Calu3 (cell line): ENCODE results near the gene MED12L. TPM values are rescaled to one million over a fixed set of nuclear protein-coding genes. Genes with fewer than 3 reads are reported as not detected.

ENCODE experiments used
- BruUV-seq: library from RNA; stranded (reverse); fragments of 400-500 nt; replicated peaks from 2 replicates; lab custom pipeline; 2021; lab: Mats Ljungman, UMichigan
- CTCF ChIA-PET: fragments of 300-600 bp; sonication (Branson Sonifier 250); formaldehyde crosslinking; loops from one replicate; lab custom pipeline; 2022; ENCODE audit warnings: antibody characterized with exemption; lab: Charles Lee
- DNase-seq: peaks from one replicate; pipeline ENCODE4 v3.0.0; 2022
- H3K27ac Mint-ChIP-seq: one replicate; pipeline ENCODE4 v1.8.0; 2022; ENCODE audit warnings: mixed read lengths; ENCODE audit not compliant: unreplicated experiment
- H3K27me3 Mint-ChIP-seq: one replicate; pipeline ENCODE4 v1.8.0; 2022; ENCODE audit warnings: mixed read lengths; ENCODE audit not compliant: unreplicated experiment
- H3K36me3 Mint-ChIP-seq: one replicate; pipeline ENCODE4 v1.8.0; 2022; ENCODE audit warnings: mild to moderate bottlenecking, moderate library complexity, mixed read lengths; ENCODE audit not compliant: insufficient read depth, unreplicated experiment
- H3K4me1 Mint-ChIP-seq: one replicate; pipeline ENCODE4 v1.8.0; 2022; ENCODE audit warnings: mild to moderate bottlenecking, low read depth, mixed read lengths; ENCODE audit not compliant: unreplicated experiment
- H3K4me3 Mint-ChIP-seq: one replicate; pipeline ENCODE4 v1.8.0; 2022; ENCODE audit warnings: mild to moderate bottlenecking, low read depth, moderate library complexity, mixed read lengths; ENCODE audit not compliant: unreplicated experiment
- H3K9me3 Mint-ChIP-seq: one replicate; pipeline ENCODE4 v1.8.0; 2022; ENCODE audit warnings: low read depth, mixed read lengths; ENCODE audit not compliant: unreplicated experiment
- CTCF ChIP-seq: fragments of 200-600 bp; IDR thresholded peaks from one replicate; pipeline ENCODE4 v1.8.0; 2022; ENCODE audit warnings: antibody characterized with exemption; ENCODE audit not compliant: unreplicated experiment
- intact Hi-C: fragments of 100-400 bp; cut with micrococcal nuclease; formaldehyde crosslinking; loops from one replicate; pipeline ENCODE4 v1.10.0; 2022; ENCODE audit not compliant: unreplicated experiment
- total RNA-seq: library from RNA; stranded (reverse); gene quantifications from 2 replicates; pipeline ENCODE4 v1.2.3, GENCODE V29; 2022

MED12L gene
- total RNA-seq, 1 experiment from 2014 or later: 4.6 TPM

GRCh38 chr3:151330899-151331298 lies 245.4 kb downstream of the MED12L start:
- H3K4me1 Mint-ChIP-seq: peaks cover 10% of the 10 kb centered on the region
- TF ChIP-seq CTCF: no peak
- no peak for DNase-seq
- intact Hi-C loops: no loop called here
- CTCF ChIA-PET: no interaction called here
- no TSS peak for BruUV-seq
- H3K9me3 Mint-ChIP-seq: no peaks in the 10 kb centered on the region
- H3K4me3 Mint-ChIP-seq: no peak overlapping the region
- no peaks in the 10 kb centered on the region for H3K36me3 Mint-ChIP-seq
- H3K27ac Mint-ChIP-seq: no peak overlapping the region
- H3K27me3 Mint-ChIP-seq: no peaks in the 10 kb centered on the region

- H3K27me3 Mint-ChIP-seq: no peaks in the 10 kb centered on the region
Measured at GRCh38 chr3:151331696-151332095, 246.2 kb downstream of the MED12L start.

GRCh38 chr3:151345859-151346258 lies 260.4 kb downstream of the MED12L start:
- no TSS peak for BruUV-seq
- no peak for DNase-seq
- H3K4me3 Mint-ChIP-seq: no peak overlapping the region

More at GRCh38 chr3:151331696-151332095, 246.2 kb downstream of the MED12L start:
- H3K4me1 Mint-ChIP-seq: peaks cover 10% of the 10 kb centered on the region
- no TSS peak for BruUV-seq
- intact Hi-C loops: no loop called here
- H3K27ac Mint-ChIP-seq: no peak overlapping the region
- CTCF ChIA-PET: no interaction called here
- no peak overlapping the region for H3K4me3 Mint-ChIP-seq
- H3K9me3 Mint-ChIP-seq: no peaks in the 10 kb centered on the region
- no peaks in the 10 kb centered on the region for H3K36me3 Mint-ChIP-seq
- no peak for DNase-seq
- no peak for TF ChIP-seq CTCF

GRCh38 chr3:151346292-151346691 lies 260.8 kb downstream of the MED12L start:
- no peak overlapping the region for H3K4me3 Mint-ChIP-seq
- intact Hi-C loops: no loop called here

More at GRCh38 chr3:151345859-151346258, 260.4 kb downstream of the MED12L start:
- H3K4me1 Mint-ChIP-seq: peaks cover 7% of the 10 kb centered on the region
- H3K27me3 Mint-ChIP-seq: no peaks in the 10 kb centered on the region
- TF ChIP-seq CTCF: no peak
- H3K36me3 Mint-ChIP-seq: no peaks in the 10 kb centered on the region
- CTCF ChIA-PET: interaction anchor here (0.6 kb wide), 1 partner anchor 1055 kb away, joined by 3 read pairs; no protein-coding TSS in a partner anchor
- intact Hi-C loops: no loop called here
- H3K27ac Mint-ChIP-seq: no peak overlapping the region
- no peaks in the 10 kb centered on the region for H3K9me3 Mint-ChIP-seq

More at GRCh38 chr3:151346292-151346691, 260.8 kb downstream of the MED12L start:
- no peak for TF ChIP-seq CTCF
- Mint-ChIP-seq H3K9me3 (no peaks in the 10 kb centered on the region), H3K27me3 (no peaks in the 10 kb centered on the region), H3K4me1 (peaks cover 7% of the 10 kb centered on the region), H3K36me3 (no peaks in the 10 kb centered on the region), H3K27ac (no peak overlapping the region)
- CTCF ChIA-PET: interaction anchor here (0.6 to 1.3 kb wide), 2 partner anchors 12 to 1056 kb away, joined by 3 read pairs; no protein-coding TSS in a partner anchor
- no TSS peak for BruUV-seq
- no peak for DNase-seq
